ENCODE measurements around the gene FCHSD2. TPM values are rescaled to one million over a fixed set of nuclear protein-coding genes. Genes with fewer than 3 reads are reported as not detected.

Gene FCHSD2
- total RNA-seq, 2 donors from 2014 or later, result 14.0 to 17.6 TPM

GRCh38 chr11:73174495-73174791 lies 32.3 kb upstream of the FCHSD2 start:
- H3K9me3 Mint-ChIP-seq, result no peaks in the 10 kb centered on the region
- Histone ChIP-seq H3K4me3 (ENCODE audit: low read length) (no peak overlapping the region), H3K9me3 (ENCODE audit: control insufficient read depth, low read length) (no peaks in the 10 kb centered on the region), H3K9ac (ENCODE audit: extremely low read depth, low read length, poor library complexity, severe bottlenecking) (no peak overlapping the region), H3K27me3 (ENCODE audit: control insufficient read depth, insufficient read depth, low read length, poor library complexity, severe bottlenecking) (no peaks in the 10 kb centered on the region), H3K36me3 (ENCODE audit: control insufficient read depth, insufficient read depth, low read length) (no peaks in the 10 kb centered on the region), H3K27ac (ENCODE audit: low read depth, low read length) (no peak overlapping the region), H3K4me1 (ENCODE audit: control insufficient read depth, insufficient read depth, low read length) (no peaks in the 10 kb centered on the region)
- TF ChIP-seq, protein P1, sequence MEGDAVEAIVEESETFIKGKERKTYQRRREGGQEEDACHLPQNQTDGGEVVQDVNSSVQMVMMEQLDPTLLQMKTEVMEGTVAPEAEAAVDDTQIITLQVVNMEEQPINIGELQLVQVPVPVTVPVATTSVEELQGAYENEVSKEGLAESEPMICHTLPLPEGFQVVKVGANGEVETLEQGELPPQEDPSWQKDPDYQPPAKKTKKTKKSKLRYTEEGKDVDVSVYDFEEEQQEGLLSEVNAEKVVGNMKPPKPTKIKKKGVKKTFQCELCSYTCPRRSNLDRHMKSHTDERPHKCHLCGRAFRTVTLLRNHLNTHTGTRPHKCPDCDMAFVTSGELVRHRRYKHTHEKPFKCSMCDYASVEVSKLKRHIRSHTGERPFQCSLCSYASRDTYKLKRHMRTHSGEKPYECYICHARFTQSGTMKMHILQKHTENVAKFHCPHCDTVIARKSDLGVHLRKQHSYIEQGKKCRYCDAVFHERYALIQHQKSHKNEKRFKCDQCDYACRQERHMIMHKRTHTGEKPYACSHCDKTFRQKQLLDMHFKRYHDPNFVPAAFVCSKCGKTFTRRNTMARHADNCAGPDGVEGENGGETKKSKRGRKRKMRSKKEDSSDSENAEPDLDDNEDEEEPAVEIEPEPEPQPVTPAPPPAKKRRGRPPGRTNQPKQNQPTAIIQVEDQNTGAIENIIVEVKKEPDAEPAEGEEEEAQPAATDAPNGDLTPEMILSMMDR (conservative IDR thresholded peaks at IDR 0.05), result no peak
- WGBS, 2 experiments (ENCODE audit: insufficient coverage in 1 of 2, insufficient read length in 1 of 2), result 93 to 97% methylated on average over 3 of the region's 3 CpGs
- DNase-seq, result no peak
- H3K27ac Mint-ChIP-seq, result peak overlapping the region; percentile 63
- peaks cover 2% of the 10 kb centered on the region for H3K27me3 Mint-ChIP-seq (ENCODE audit: insufficient read depth)
- H3K4me1 Mint-ChIP-seq, result peaks cover 8% of the 10 kb centered on the region
- no peaks in the 10 kb centered on the region for H3K36me3 Mint-ChIP-seq (ENCODE audit: low read depth)
- H3K4me3 Mint-ChIP-seq, result no peak overlapping the region

- no peaks in the 10 kb centered on the region for H3K36me3 Mint-ChIP-seq (ENCODE audit: low read depth)
- H3K4me3 ChIP-seq (ENCODE audit: low read length), result no peak overlapping the region
- DNase-seq, result no peak
- WGBS, 2 experiments (ENCODE audit: insufficient coverage in 1 of 2, insufficient read length in 1 of 2), result 83 to 98% methylated on average over 7 to 11 of the region's 11 CpGs
- H3K9me3 ChIP-seq (ENCODE audit: control insufficient read depth, low read length), result no peaks in the 10 kb centered on the region
- H3K27ac Mint-ChIP-seq, result peak overlapping the region; percentile 63
- H3K9me3 Mint-ChIP-seq, result no peaks in the 10 kb centered on the region
- H3K4me3 Mint-ChIP-seq, result no peak overlapping the region
- H3K27me3 Mint-ChIP-seq (ENCODE audit: insufficient read depth), result no peaks in the 10 kb centered on the region
- no peak overlapping the region for H3K27ac ChIP-seq (ENCODE audit: low read depth, low read length)
- no peaks in the 10 kb centered on the region for H3K27me3 ChIP-seq (ENCODE audit: control insufficient read depth, insufficient read depth, low read length, poor library complexity, severe bottlenecking)
- peaks cover 3% of the 10 kb centered on the region for H3K4me1 ChIP-seq (ENCODE audit: control insufficient read depth, insufficient read depth, low read length)
- H3K9ac ChIP-seq (ENCODE audit: extremely low read depth, low read length, poor library complexity, severe bottlenecking), result no peak overlapping the region
- H3K36me3 ChIP-seq (ENCODE audit: control insufficient read depth, insufficient read depth, low read length), result no peaks in the 10 kb centered on the region
- TF ChIP-seq, protein P1 (conservative IDR thresholded peaks at IDR 0.05), result no peak
- H3K4me1 Mint-ChIP-seq, result peaks cover 14% of the 10 kb centered on the region
Measured at GRCh38 chr11:73173755-73174494, 31.8 kb upstream of the FCHSD2 start.

DNA sequence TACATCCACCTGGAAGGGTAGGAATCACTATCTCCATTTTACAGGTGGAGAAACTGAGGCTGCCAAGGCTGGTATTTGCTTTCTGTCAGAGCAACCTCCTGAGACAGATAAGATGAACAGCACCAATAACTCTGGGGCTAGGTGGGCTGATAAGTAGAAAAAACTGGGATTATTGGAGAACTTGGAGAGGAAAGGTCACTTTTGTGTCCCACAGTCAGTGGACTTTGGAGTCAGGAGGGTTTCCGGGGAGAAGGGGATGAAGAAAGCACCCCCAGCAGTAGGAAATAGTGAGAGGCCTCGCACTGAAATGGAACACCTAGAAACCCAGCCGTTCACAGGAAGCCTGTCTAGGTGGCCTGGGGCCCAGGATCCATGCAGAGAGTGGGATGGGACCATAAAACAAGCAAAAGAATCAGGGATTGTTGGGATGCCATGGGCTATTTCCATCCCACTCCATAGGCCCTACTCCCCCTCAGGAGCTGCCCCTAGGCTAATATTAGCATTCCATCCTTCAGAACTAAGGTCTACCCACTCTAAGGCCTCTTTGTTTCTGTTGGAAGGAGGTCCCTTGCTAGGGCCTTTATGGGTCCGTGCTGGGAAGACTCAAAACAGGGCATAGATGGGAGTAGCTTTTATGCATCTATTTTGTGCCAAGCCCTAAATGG lies 31.0 kb upstream of the FCHSD2 start:
- no peaks in the 10 kb centered on the region for H3K9me3 ChIP-seq (ENCODE audit: control insufficient read depth, low read length)
- no peaks in the 10 kb centered on the region for H3K36me3 ChIP-seq (ENCODE audit: control insufficient read depth, insufficient read depth, low read length)
- peaks cover 6% of the 10 kb centered on the region for H3K4me1 ChIP-seq (ENCODE audit: control insufficient read depth, insufficient read depth, low read length)
- no peak overlapping the region for H3K4me3 Mint-ChIP-seq
- no peaks in the 10 kb centered on the region for H3K36me3 Mint-ChIP-seq (ENCODE audit: low read depth)
- H3K9me3 Mint-ChIP-seq, result no peaks in the 10 kb centered on the region
- no peaks in the 10 kb centered on the region for H3K27me3 ChIP-seq (ENCODE audit: control insufficient read depth, insufficient read depth, low read length, poor library complexity, severe bottlenecking)
- no peak overlapping the region for H3K9ac ChIP-seq (ENCODE audit: extremely low read depth, low read length, poor library complexity, severe bottlenecking)
- no peak overlapping the region for H3K27ac Mint-ChIP-seq
- no peaks in the 10 kb centered on the region for H3K27me3 Mint-ChIP-seq (ENCODE audit: insufficient read depth)
- no peak overlapping the region for H3K27ac ChIP-seq (ENCODE audit: low read depth, low read length)
- peaks cover 16% of the 10 kb centered on the region for H3K4me1 Mint-ChIP-seq
- no peak for DNase-seq
- H3K4me3 ChIP-seq (ENCODE audit: low read length), result no peak overlapping the region
- TF ChIP-seq, protein P1 (conservative IDR thresholded peaks at IDR 0.05), result no peak
- 81 to 87% methylated on average over 3 to 4 of the region's 4 CpGs for WGBS, 2 experiments (ENCODE audit: insufficient coverage in 1 of 2, insufficient read length in 1 of 2)
